Osteoblast (primary cell): ENCODE data around the gene ARHGAP32. TPM values are rescaled to one million over a fixed set of nuclear protein-coding genes. Genes with fewer than 3 reads are reported as not detected.

Experiments used
- DNase-seq: peaks from one replicate; pipeline ENCODE4 v3.0.0; 2011; ENCODE audit warnings: low spot score, mixed read lengths; ENCODE audit not compliant: insufficient read length; ENCODE audit errors: missing footprints
- H2AFZ ChIP-seq: 2 replicates; pipeline ENCODE4 v1.6.0; 2011; ENCODE audit warnings: mild to moderate bottlenecking, low read length
- H3K27ac ChIP-seq: 2 replicates; pipeline ENCODE4 v1.5.1; 2011; ENCODE audit warnings: mild to moderate bottlenecking, low read depth, low read length, moderate library complexity
- H3K27me3 ChIP-seq: 2 replicates; pipeline ENCODE4 v1.6.0; 2012; ENCODE audit warnings: mild to moderate bottlenecking, control low read depth, inconsistent platforms, low read length, moderate library complexity; ENCODE audit not compliant: insufficient read depth
- H3K36me3 ChIP-seq: 2 replicates; pipeline ENCODE4 v1.5.1; 2011; ENCODE audit warnings: mild to moderate bottlenecking, low read length, control low read depth, moderate library complexity; ENCODE audit not compliant: insufficient read depth
- H3K4me1 ChIP-seq: 2 replicates; pipeline ENCODE4 v1.5.1; 2011; ENCODE audit warnings: mild to moderate bottlenecking, low read length, control low read depth, moderate library complexity; ENCODE audit not compliant: insufficient read depth
- H3K4me2 ChIP-seq: 2 replicates; pipeline ENCODE4 v1.6.0; 2011; ENCODE audit warnings: mild to moderate bottlenecking, low read length; ENCODE audit not compliant: insufficient read depth
- H3K4me3 ChIP-seq: fragments of 200-600 bp; sonication (generic); 3 replicates; pipeline ENCODE4 v1.5.1; 2012; ENCODE audit warnings: mild to moderate bottlenecking, low read length, inconsistent platforms; ENCODE audit not compliant: insufficient read depth
- H3K79me2 ChIP-seq: 2 replicates; pipeline ENCODE4 v1.6.0; 2012; ENCODE audit warnings: mild to moderate bottlenecking, low read length, control low read depth, inconsistent platforms; ENCODE audit not compliant: insufficient read depth
- H3K9me3 ChIP-seq: 2 replicates; pipeline ENCODE4 v1.5.1; 2011; ENCODE audit warnings: low read depth, low read length, control low read depth
- H4K20me1 ChIP-seq: 2 replicates; pipeline ENCODE4 v1.6.0; 2012; ENCODE audit warnings: mild to moderate bottlenecking, low read length, control low read depth; ENCODE audit not compliant: insufficient read depth
- CTCF ChIP-seq: IDR thresholded peaks from 2 replicates; pipeline ENCODE4 v1.5.1; 2011; ENCODE audit warnings: mild to moderate bottlenecking, low read depth, low read length, moderate library complexity; ENCODE audit errors: extremely low read depth
- total RNA-seq: library from RNA; depleted of rRNA; stranded (reverse); fragments of >200 nt; gene quantifications from 2 replicates; pipeline ENCODE4 v1.2.3, GENCODE V29; 2012

ARHGAP32 gene
- total RNA-seq, 1 donor: 25.3 TPM

GRCh38 chr11:129211397-129211796, 19.3 kb upstream of the ARHGAP32 start:
- no peak overlapping the region for H3K4me2 ChIP-seq
- no peaks in the 10 kb centered on the region for H3K36me3 ChIP-seq
- peaks cover 3% of the 10 kb centered on the region for H4K20me1 ChIP-seq
- H2AFZ ChIP-seq: no peak overlapping the region
- no peak for DNase-seq
- H3K4me3 ChIP-seq: no peak overlapping the region
- H3K79me2 ChIP-seq: peaks cover 10% of the 10 kb centered on the region
- no peaks in the 10 kb centered on the region for H3K27me3 ChIP-seq
- H3K4me1 ChIP-seq: peaks cover 14% of the 10 kb centered on the region
- H3K9me3 ChIP-seq: no peaks in the 10 kb centered on the region
- TF ChIP-seq CTCF: no peak
- H3K27ac ChIP-seq: no peak overlapping the region

GRCh38 chr11:129210831-129211181, 18.7 kb upstream of the ARHGAP32 start:
- H3K4me2 ChIP-seq: peak overlapping the region; percentile 16
- no peaks in the 10 kb centered on the region for H3K36me3 ChIP-seq

GRCh38 chr11:129209891-129210830, 18.0 kb upstream of the ARHGAP32 start:
- no peak for DNase-seq
- peaks cover 14% of the 10 kb centered on the region for H3K4me1 ChIP-seq
- H4K20me1 ChIP-seq: peaks cover 3% of the 10 kb centered on the region
- peak overlapping the region; percentile 19 for H3K27ac ChIP-seq
- H3K79me2 ChIP-seq: peaks cover 10% of the 10 kb centered on the region
- H3K4me2 ChIP-seq: peak overlapping the region; percentile 16
- H3K9me3 ChIP-seq: no peaks in the 10 kb centered on the region
- H3K27me3 ChIP-seq: no peaks in the 10 kb centered on the region
- H3K36me3 ChIP-seq: no peaks in the 10 kb centered on the region
- no peak for TF ChIP-seq CTCF
- H3K4me3 ChIP-seq: peak overlapping the region; percentile 35
- H2AFZ ChIP-seq: no peak overlapping the region

More at GRCh38 chr11:129210831-129211181, 18.7 kb upstream of the ARHGAP32 start:
- Histone ChIP-seq H2AFZ (no peak overlapping the region), H3K4me3 (no peak overlapping the region), H3K27ac (no peak overlapping the region), H3K27me3 (no peaks in the 10 kb centered on the region), H3K79me2 (peaks cover 10% of the 10 kb centered on the region), H3K4me1 (peaks cover 14% of the 10 kb centered on the region), H3K9me3 (no peaks in the 10 kb centered on the region), H4K20me1 (peaks cover 3% of the 10 kb centered on the region)
- no peak for TF ChIP-seq CTCF
- no peak for DNase-seq

GRCh38 chr11:129208863-129209262, 16.7 kb upstream of the ARHGAP32 start:
- H3K4me2 ChIP-seq: no peak overlapping the region
- no peaks in the 10 kb centered on the region for H3K9me3 ChIP-seq
- H3K27me3 ChIP-seq: no peaks in the 10 kb centered on the region
- TF ChIP-seq CTCF: no peak
- no peak overlapping the region for H2AFZ ChIP-seq
- H3K4me3 ChIP-seq: no peak overlapping the region
- H3K27ac ChIP-seq: no peak overlapping the region
- H3K36me3 ChIP-seq: no peaks in the 10 kb centered on the region
- peaks cover 4% of the 10 kb centered on the region for H3K79me2 ChIP-seq
- H4K20me1 ChIP-seq: no peaks in the 10 kb centered on the region
- peaks cover 14% of the 10 kb centered on the region for H3K4me1 ChIP-seq
- DNase-seq: no peak
